HepG2 (cell line): Measurements from ENCODE around the gene KCNT2. TPM values are rescaled to one million over a fixed set of nuclear protein-coding genes. Genes with fewer than 3 reads are reported as not detected.

Source experiments
- ATAC-seq: fragments of 200-7000 bp; cut with Tn5 transposase; 3 replicates; pipeline ENCODE4 v1.9.1; 2020; ENCODE audit warnings: mild to moderate bottlenecking, moderate library complexity
- BruUV-seq: library from RNA; stranded (reverse); fragments of 400-500 nt; replicated peaks from 2 replicates; lab custom pipeline; 2021; lab: Mats Ljungman, UMichigan
- CTCF ChIA-PET: fragments of 300-600 bp; formaldehyde crosslinking; extraction: SDS; loops from one replicate; lab custom pipeline; 2021; ENCODE audit warnings: low total read pairs, inconsistent platforms, low intra/inter-chr PET ratio; lab: Yijun Ruan, JAX
- POLR2A ChIA-PET: fragments of 350-600 bp; sonication (Branson Sonifier 250); formaldehyde crosslinking; loops from one replicate; lab custom pipeline; 2020; ENCODE audit warnings: antibody characterized with exemption, inconsistent platforms; lab: Yijun Ruan, JAX
- DNase-seq: peaks from one replicate; pipeline ENCODE4 v3.0.0-alpha.2; 2015; ENCODE audit warnings: low spot score
- FAIRE-seq: peaks from 3 replicates; lab custom pipeline; 2011; peaks lifted over from hg19 to GRCh38; lab: Jason Lieb, UNC
- H2AFZ ChIP-seq: one replicate; pipeline ENCODE4 v1.6.1; 2011; ENCODE audit warnings: low read length, inconsistent platforms
- H3K27ac ChIP-seq: fragments of 300-600 bp; 3 replicates; pipeline ENCODE4 v1.8.0; 2011; ENCODE audit warnings: mixed run types, mild to moderate bottlenecking, mixed read lengths, low read length, inconsistent platforms; ENCODE audit not compliant: insufficient read depth; ENCODE audit errors: extremely low read length
- H3K27me3 ChIP-seq, 2 experiments: fragments of 200-600 bp in 1 of 2; 2 replicates in 1 of 2; 3 replicates in 1 of 2; pipeline versions ENCODE4 v1.6.0 to v1.8.0; 2011; ENCODE audit warnings: low read length in 2 of 2, mild to moderate bottlenecking in 2 of 2, moderate library complexity in 2 of 2, inconsistent platforms in 1 of 2; ENCODE audit not compliant: insufficient read depth in 2 of 2, control insufficient read depth in 1 of 2
- H3K36me3 ChIP-seq, 2 experiments: fragments of 200-600 bp in 1 of 2; replicated peaks in 1 of 2; 2 replicates in 1 of 2; 3 replicates in 1 of 2; pipeline versions ENCODE4 v1.5.1 to v1.8.0; 2011; ENCODE audit warnings: low read length in 2 of 2, inconsistent platforms in 1 of 2; ENCODE audit not compliant: insufficient read depth in 2 of 2, control insufficient read depth in 1 of 2
- H3K4me1 ChIP-seq: 2 replicates; pipeline ENCODE4 v1.5.1; 2012; ENCODE audit warnings: low read length, inconsistent platforms; ENCODE audit not compliant: insufficient read depth
- H3K4me2 ChIP-seq: 2 replicates; pipeline ENCODE4 v1.6.0; 2011; ENCODE audit warnings: low read depth, low read length, inconsistent platforms
- H3K4me3 ChIP-seq, 3 experiments: fragments of 200-600 bp in 1 of 3; sonication (generic), shearing (Covaris generic) in 1 of 3; replicated peaks in 1 of 3; 2 replicates each; pipeline ENCODE4 v1.5.1; 2011 to 2016; ENCODE audit warnings: low read length in 3 of 3, inconsistent platforms in 2 of 3, low read depth in 2 of 3, mild to moderate bottlenecking in 2 of 3, control low read depth in 1 of 3, mixed read lengths in 1 of 3; ENCODE audit not compliant: insufficient read depth in 1 of 3
- H3K79me2 ChIP-seq: one replicate; pipeline ENCODE4 v1.6.1; 2011; ENCODE audit warnings: low read length, inconsistent platforms; ENCODE audit not compliant: insufficient read depth
- H3K9ac ChIP-seq: 2 replicates; pipeline ENCODE4 v1.6.0; 2011; ENCODE audit warnings: mild to moderate bottlenecking, low read depth, low read length, inconsistent platforms; ENCODE audit not compliant: insufficient read depth
- H3K9me3 ChIP-seq: 2 replicates; pipeline ENCODE4 v1.5.1; 2012; ENCODE audit warnings: mild to moderate bottlenecking, low read length
- H4K20me1 ChIP-seq: 2 replicates; pipeline ENCODE4 v1.6.0; 2011; ENCODE audit warnings: inconsistent platforms, mild to moderate bottlenecking, low read length, moderate library complexity; ENCODE audit not compliant: insufficient read depth
- DR1 ChIP-seq: sonication (generic); formaldehyde crosslinking; IDR thresholded peaks from 2 replicates; pipeline ENCODE4 v1.8.0; 2021; ENCODE audit warnings: mild to moderate bottlenecking, missing genetic modification reagents, inconsistent platforms
- JUNB ChIP-seq: sonication (generic); formaldehyde crosslinking; IDR thresholded peaks from 2 replicates; pipeline ENCODE4 v1.8.0; 2022; ENCODE audit warnings: missing genetic modification reagents, mild to moderate bottlenecking, borderline replicate concordance
- NR3C1 ChIP-seq: sonication (generic); formaldehyde crosslinking; IDR thresholded peaks from 2 replicates; pipeline ENCODE4 v1.4.0; 2020; ENCODE audit warnings: missing genetic modification reagents
- ZFP36L2 ChIP-seq: sonication (generic); formaldehyde crosslinking; IDR thresholded peaks from 2 replicates; pipeline ENCODE4 v1.4.0; 2020; ENCODE audit warnings: missing genetic modification reagents
- ZNF883 ChIP-seq: sonication (generic); formaldehyde crosslinking; IDR thresholded peaks from 2 replicates; pipeline ENCODE4 v1.5.1; 2020; ENCODE audit warnings: mild to moderate bottlenecking, missing genetic modification reagents; ENCODE audit errors: not compliant biosample characterization
- WGBS: methylation state at CpG from one replicate; pipeline ENCODE4 v1.1.6; 2017; ENCODE audit warnings: low lambda C conversion rate; 5-methylcytosine and 5-hydroxymethylcytosine counted together
- in situ Hi-C: cut with HindIII; loops from 2 replicates; pipeline ENCODE4 v1.10.0; 2017; ENCODE audit warnings: low pct_unique_long_range_greater_than_20kb; ENCODE audit not compliant: extremely low pct_ligation_motif_present
- intact Hi-C: fragments of 100-400 bp; cut with micrococcal nuclease; formaldehyde crosslinking; loops from one replicate; pipeline ENCODE4 v1.10.0; 2022; ENCODE audit not compliant: unreplicated experiment
- polyA plus RNA-seq, 8 experiments: library from polyadenylated mRNA; depleted of rRNA in 3 of 8; stranded (reverse) in 7 of 8; unstranded in 1 of 8; fragments of >200 nt; fragmentation: Illumina TruSeq in 4 of 8; extraction: Trizol in 4 of 8; gene quantifications; 2 replicates each; pipeline versions ENCODE4 v1.2.1 to v1.2.3, GENCODE V29; 2011 to 2016; ENCODE audit warnings: low read depth in 4 of 8, missing spikeins in 1 of 8, mixed read lengths in 1 of 8; ENCODE audit not compliant: insufficient read depth in 1 of 8
- total RNA-seq, 5 experiments: library from RNA; depleted of rRNA; stranded (reverse); fragments of >200 nt; fragmentation: Illumina TruSeq; extraction: Trizol; gene quantifications; 2 replicates each; pipeline ENCODE4 v1.2.3, GENCODE V29; 2016; ENCODE audit warnings: low read depth in 1 of 5
- TF ChIP-seq, protein P1 (sequence below): sonication (generic); formaldehyde crosslinking; IDR thresholded peaks from 2 replicates; pipeline ENCODE4 v1.5.0; 2020; ENCODE audit warnings: missing genetic modification reagents
- TF ChIP-seq, protein P2 (sequence below): sonication (generic); formaldehyde crosslinking; IDR thresholded peaks from 2 replicates; pipeline ENCODE4 v1.5.0; 2020; ENCODE audit warnings: mild to moderate bottlenecking, missing genetic modification reagents
- TF ChIP-seq, protein P3 (sequence below): IDR thresholded peaks from 2 replicates; pipeline ENCODE4 v1.6.1; 2018; ENCODE audit warnings: missing genetic modification reagents

The KCNT2 gene
- total and polyA plus RNA-seq, 2 of the 13 experiments (the other 11 are each of a cell fraction or from before 2014, with no cell fraction given): not detected

DNA sequence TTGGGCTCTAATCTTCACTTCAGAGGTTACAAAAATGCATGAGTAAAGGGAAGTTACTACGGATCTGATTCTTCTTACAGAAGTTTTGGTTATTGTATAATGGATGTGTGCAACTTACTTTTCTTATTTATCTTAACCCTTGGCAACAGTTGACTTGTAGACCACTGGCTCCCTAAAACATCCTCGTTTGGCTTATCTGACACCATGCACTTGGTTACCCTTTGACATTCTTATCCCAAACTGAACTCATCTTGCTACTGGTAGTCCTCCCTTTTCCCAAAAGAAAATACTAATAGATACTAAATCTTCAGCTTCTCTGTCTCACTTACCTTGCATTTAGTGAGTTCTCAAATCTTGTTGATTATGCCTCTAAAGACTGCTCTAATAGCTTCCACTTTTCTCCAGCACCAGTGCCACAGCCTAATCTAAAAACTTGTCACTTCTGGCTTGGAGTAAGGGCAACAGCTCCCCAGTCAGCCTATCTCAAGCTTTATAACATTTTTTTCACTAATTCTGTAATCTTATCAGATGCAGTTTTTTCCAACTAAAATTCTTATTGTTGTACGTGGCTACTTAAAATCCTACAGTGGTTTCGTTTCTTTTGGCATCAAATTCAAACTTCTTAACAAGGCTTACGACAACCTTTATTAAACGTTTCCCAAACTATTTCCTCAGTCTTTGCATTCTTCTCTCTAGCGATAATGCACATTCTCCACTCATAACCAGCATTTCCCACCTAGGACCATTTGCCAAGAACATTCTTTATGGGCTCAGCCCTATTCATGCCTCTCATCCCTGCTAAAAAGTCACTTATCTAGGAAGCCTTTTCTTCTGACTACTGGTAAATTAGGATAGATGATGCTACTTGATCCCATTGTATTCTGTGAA is 204.2 kb downstream of the KCNT2 start:
- intact Hi-C loops: loop anchor here (5.0 kb wide), 1 partner anchor 33 kb away; no protein-coding TSS in a partner anchor
- Histone ChIP-seq H3K9me3 (no peaks in the 10 kb centered on the region), H3K4me3 (no peak overlapping the region), H4K20me1 (no peaks in the 10 kb centered on the region), H3K27ac (no peak overlapping the region)
- BruUV-seq: no TSS peak
- TF ChIP-seq DR1 (CRISPR knock-in tag) (no peak), JUNB (no peak), ZFP36L2 (CRISPR knock-in tag) (no peak), ZNF883 (CRISPR knock-in tag) (no peak), NR3C1 (no peak)
- TF ChIP-seq, protein P1, sequence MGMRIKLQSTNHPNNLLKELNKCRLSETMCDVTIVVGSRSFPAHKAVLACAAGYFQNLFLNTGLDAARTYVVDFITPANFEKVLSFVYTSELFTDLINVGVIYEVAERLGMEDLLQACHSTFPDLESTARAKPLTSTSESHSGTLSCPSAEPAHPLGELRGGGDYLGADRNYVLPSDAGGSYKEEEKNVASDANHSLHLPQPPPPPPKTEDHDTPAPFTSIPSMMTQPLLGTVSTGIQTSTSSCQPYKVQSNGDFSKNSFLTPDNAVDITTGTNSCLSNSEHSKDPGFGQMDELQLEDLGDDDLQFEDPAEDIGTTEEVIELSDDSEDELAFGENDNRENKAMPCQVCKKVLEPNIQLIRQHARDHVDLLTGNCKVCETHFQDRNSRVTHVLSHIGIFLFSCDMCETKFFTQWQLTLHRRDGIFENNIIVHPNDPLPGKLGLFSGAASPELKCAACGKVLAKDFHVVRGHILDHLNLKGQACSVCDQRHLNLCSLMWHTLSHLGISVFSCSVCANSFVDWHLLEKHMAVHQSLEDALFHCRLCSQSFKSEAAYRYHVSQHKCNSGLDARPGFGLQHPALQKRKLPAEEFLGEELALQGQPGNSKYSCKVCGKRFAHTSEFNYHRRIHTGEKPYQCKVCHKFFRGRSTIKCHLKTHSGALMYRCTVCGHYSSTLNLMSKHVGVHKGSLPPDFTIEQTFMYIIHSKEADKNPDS (CRISPR knock-in tag): no peak
- TF ChIP-seq, protein P2, sequence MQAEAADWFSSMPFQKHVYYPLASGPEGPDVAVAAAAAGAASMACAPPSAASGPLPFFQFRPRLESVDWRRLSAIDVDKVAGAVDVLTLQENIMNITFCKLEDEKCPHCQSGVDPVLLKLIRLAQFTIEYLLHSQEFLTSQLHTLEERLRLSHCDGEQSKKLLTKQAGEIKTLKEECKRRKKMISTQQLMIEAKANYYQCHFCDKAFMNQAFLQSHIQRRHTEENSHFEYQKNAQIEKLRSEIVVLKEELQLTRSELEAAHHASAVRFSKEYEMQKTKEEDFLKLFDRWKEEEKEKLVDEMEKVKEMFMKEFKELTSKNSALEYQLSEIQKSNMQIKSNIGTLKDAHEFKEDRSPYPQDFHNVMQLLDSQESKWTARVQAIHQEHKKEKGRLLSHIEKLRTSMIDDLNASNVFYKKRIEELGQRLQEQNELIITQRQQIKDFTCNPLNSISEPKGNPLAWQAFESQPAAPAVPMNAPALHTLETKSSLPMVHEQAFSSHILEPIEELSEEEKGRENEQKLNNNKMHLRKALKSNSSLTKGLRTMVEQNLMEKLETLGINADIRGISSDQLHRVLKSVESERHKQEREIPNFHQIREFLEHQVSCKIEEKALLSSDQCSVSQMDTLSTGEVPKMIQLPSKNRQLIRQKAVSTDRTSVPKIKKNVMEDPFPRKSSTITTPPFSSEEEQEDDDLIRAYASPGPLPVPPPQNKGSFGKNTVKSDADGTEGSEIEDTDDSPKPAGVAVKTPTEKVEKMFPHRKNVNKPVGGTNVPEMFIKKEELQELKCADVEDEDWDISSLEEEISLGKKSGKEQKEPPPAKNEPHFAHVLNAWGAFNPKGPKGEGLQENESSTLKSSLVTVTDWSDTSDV (CRISPR knock-in tag): no peak
- TF ChIP-seq, protein P3, sequence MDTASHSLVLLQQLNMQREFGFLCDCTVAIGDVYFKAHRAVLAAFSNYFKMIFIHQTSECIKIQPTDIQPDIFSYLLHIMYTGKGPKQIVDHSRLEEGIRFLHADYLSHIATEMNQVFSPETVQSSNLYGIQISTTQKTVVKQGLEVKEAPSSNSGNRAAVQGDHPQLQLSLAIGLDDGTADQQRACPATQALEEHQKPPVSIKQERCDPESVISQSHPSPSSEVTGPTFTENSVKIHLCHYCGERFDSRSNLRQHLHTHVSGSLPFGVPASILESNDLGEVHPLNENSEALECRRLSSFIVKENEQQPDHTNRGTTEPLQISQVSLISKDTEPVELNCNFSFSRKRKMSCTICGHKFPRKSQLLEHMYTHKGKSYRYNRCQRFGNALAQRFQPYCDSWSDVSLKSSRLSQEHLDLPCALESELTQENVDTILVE: no peak
- TF ChIP-seq, all 625 proteins: peak for 0
- ATAC-seq: no peak
- POLR2A ChIA-PET: no interaction called here
- H3K4me2 ChIP-seq: no peak overlapping the region
- in situ Hi-C loops: no loop called here
- H3K9ac ChIP-seq: no peak overlapping the region
- H3K79me2 ChIP-seq: no peaks in the 10 kb centered on the region
- peaks cover 63% of the 10 kb centered on the region for H3K4me1 ChIP-seq
- 85% methylated on average over 7 of the region's 7 CpGs for WGBS
- no peak overlapping the region for H2AFZ ChIP-seq
- H3K27me3 ChIP-seq: no peaks in the 10 kb centered on the region
- FAIRE-seq: no peak
- CTCF ChIA-PET: no interaction called here
- H3K36me3 ChIP-seq: no peaks in the 10 kb centered on the region
- DNase-seq: no peak
